GM21447 (cell line): Measurements from ENCODE around the gene NTSR1.

Source experiments
- ATAC-seq: cut with Tn5 transposase; IDR thresholded peaks from one replicate; pipeline ENCODE4 v1.9.1; 2021; ENCODE audit not compliant: unreplicated experiment

NTSR1 gene

DNA sequence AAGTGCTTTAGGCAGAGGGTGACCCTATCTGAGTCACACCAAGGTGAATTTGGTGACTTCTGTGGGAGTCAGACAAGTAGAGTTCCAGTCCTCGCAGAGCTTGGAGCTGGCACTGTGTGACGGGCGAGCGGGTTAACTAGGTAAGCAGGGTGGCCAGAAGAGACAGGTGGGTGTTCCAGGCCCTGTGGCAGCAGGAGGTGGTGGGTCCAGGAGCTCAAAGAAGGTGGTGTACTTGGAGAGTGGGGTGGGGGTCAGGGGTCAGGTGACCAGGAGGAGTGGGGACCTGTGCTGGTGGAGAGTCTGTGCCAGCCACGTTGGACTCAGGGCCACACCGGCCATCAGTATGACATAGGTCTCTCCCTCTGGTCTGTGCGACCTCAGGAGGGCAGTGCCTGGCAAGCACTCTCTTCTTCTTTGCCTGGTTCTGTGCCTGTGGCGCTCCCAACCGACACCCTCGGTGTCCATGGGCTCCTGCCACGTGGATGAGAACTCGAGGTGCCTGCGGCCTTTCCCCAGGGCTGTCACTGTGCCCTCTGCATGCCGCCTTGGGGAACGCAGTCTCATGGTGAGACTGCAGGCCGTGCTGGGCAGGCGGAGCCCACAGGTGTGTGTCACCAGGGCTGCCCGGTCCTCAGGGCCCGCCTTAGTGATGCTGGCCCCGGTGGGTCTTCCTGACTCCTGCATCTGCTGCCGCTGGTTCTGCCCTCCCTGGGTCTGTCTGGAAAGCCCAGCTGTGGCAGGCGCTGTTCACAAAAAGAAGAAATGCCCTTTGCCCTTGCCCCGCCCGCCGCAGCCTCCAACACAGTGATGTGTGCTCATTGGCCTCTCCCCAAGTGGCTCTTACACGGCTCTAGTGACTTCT, 89.3 kb downstream of the NTSR1 start:
- no peak for ATAC-seq

DNA sequence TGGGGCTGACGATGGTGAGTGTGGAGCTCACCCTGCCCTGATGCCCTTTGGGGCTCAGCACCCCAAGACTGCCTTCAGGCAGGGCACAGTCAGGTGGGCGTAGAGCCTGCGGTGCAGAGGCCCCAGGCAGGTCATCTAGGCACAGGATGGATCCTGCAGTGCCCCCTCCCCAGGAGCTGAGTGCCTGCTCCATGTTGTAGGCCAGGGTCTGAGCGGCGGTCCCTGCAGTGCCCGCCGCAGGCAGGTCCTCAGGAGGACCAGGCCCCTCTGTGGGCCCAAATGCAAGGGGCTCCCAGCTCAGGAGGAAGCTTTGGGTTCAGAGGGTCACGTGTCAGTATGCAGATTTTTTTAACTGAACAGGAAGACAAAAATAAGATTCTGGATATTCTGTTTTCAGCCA, 90.4 kb downstream of the NTSR1 start:
- no peak for ATAC-seq

DNA sequence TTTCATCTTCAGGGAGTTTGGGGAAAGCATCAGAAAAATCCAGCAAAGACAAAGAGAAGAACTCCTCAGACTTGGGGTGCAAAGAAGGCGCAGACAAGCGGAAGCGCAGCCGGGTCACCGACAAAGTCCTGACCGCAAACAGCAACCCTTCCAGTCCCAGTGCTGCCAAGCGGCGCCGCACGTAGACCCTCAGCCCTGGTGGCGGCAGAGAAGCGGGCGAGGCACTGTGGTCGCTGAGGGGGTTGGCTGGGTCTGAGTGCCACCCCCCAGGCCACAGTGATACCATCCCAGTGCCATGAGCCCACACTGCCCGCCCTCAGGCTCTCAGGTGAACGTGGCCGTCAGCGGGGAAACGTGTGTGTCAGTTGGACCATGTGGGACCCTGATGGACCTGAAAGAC, 90.8 kb downstream of the NTSR1 start:
- ATAC-seq = no peak

DNA sequence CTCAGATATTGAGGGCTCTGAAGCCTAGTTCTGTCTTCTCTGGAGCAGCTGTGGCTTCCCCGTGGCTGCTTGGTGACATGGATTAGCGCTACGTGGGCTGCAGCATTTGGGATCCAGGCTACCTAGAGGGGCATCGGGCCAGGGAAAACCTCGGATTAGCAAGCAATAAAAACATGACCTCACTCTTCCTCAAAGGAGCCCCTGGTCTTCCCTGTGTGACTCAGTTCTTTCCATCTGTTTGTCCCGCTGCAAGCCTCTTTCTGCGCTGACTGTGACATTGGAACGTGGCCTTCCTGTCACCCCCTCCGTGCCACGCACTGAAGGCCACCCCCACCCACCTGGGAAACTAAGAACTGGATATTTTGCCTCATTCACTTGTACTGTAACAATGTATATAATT, 91.2 kb downstream of the NTSR1 start:
- no peak for ATAC-seq

DNA sequence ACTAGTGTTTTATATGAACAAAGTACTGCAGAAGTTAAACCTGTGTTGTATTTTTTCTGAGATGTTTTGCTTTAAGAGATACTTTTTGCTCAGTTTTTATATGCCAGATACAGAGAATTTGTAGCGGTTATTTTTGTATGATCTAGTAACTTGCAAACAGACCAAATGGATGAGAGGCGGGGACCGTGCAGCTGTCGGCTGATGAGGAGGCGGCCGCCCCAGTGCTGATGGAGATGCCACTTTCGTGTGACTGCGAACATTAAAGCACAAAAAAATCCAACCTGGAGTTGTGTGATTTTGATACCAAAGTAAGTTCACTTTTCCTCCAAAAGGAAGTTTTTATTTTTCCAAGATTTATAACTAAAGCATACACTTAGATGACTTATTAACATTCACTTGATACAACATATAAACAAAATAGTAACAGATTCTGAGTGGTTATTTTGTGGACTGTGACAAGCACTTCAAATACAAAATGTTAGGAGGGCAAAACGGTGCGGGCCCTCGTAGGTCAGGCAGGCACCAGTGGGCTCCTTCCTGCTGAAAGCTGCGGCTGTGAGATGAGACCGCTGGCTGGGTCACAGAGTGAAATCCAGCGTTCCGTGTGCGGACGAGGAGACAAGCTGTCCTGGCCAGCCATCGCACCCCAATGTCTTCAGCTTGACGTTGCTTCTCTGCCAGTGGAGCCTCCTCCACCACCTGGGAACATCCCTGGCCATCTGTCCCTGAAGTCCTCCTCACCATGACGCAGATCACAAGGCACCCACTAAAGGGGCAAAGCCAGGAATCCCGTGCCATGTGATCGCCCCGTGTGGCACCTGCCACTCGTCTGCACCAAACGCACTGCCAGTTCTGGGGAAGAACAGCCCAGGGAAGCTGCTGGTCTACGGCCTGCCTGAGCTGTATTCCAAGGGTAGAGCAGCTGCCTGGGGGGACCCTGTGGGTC, 92.0 kb downstream of the NTSR1 start:
- no peak for ATAC-seq

DNA sequence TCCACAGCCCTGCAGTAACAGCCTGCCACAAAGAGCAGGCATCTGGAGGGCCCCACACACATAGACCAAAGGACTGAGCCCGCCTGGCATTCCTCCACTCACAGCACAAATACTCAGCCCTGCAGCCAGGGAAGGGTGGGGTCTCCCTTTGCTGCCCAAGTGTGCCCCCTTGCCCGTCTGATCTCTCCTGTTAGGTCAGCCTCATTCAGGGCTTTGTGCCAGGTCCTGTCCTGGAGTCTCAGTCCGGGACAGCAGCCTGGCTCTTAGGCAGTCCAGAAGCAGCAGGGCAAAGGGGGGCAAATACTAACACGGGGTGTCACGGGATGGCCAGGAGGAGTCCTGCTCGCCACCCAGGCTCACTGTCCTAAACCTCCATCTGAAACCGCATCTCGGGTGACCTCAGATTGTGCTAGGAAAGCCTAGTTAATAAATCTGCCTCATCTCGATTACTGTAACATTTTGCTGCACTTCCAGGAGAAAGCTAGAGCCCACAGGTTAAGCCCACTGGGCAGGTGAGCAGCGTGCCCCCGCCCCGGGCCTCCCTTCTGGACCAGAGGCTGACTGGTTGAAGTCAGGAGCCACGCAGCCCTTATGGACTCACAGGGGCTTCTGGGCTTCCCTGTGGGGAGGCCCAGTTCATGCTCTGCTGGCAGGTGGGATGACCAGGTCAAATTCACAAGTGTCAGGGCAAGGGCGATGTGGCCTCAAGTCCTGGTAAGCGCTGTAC, 92.8 kb downstream of the NTSR1 start:
- no peak for ATAC-seq

DNA sequence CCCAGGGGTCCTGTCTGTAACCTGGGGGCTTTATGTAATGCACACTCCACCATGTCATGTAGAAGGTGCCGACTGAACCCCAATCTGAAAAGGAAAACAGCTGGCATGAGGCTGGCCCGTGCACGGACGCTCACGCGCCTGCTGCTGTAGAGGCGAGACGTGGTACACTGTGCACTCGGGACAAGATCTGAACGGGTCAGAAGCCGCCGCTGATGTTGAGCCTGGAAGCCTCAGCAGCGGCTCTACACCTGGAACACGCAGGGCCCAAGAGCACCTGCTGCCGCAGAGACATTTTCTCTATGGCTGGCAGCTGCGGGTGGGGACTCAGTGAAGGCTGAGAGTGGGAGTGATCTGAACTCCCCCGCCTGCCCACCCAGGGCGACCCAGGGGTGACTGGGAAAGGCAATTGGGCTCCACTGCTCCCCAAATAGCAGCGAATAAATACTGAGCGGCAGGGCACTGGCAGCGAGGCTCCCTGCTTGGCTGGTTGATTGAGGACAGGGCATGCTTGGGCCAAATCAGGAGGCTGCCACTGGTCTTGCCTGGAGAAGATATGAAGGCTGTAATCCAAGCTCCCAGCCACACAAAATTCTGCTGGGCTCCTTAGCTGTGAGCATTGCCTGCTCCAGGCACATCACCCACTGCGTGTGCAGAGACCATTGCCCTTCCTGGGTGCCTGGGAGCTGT, 93.5 kb downstream of the NTSR1 start:
- no peak for ATAC-seq

DNA sequence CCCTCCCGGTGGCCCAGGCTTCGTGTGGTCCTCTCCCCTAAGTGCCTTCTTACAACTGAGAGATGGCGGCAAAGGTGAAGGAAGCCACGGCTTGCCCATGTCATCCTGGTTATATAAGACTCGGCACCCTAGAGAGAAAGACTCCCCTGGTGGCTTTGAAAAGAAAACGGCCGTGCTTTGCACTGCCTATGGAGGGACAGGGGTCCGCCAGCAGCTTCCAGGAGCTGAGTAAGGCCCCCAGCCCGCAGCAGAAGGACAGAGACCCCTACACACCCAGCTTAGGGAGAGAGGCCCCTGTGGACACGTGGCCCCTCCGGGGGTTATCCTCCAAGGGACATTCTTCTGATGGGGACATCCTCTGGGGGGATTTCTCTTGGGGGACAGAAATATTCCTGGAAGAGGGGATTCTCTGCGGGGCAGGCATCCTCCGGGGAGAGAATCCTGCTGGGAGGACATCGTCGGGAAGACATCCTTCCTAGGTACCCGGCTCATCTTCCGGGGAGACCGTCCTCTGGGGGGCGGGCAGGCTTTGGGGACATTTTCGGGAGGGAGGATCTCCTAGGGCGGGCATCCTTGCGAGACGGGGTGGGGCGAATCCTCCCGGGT, 95.5 kb downstream of the NTSR1 start:
- no peak for ATAC-seq

DNA sequence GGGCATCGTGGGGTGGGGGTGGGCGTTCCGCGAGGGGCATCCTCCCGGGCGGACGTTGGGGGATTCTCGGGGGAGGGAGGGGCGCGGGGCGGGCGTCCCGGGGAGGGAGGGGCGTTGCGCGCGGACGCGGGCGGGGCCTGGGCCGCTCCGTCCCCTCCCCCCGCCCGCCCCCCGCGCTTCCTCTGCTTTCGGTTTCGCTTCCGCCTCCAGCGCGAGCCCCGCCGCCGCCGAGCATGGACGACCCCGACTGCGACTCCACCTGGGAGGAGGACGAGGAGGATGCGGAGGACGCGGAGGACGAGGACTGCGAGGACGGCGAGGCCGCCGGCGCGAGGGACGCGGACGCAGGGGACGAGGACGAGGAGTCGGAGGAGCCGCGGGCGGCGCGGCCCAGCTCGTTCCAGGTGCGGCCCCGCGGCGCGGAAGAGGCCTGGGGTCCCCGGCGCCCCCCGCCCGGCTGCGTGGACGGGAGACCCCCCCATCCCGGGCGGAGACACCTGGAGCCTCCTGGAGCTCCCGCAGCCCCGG, 96.1 kb downstream of the NTSR1 start, which contains the start of gene OGFR:
TSS of gene OGFR (plus strand) at position 209 of the 528 bp plus-strand sequence. CDS start at position 234, 25 bp downstream.
- ATAC-seq = no peak

DNA sequence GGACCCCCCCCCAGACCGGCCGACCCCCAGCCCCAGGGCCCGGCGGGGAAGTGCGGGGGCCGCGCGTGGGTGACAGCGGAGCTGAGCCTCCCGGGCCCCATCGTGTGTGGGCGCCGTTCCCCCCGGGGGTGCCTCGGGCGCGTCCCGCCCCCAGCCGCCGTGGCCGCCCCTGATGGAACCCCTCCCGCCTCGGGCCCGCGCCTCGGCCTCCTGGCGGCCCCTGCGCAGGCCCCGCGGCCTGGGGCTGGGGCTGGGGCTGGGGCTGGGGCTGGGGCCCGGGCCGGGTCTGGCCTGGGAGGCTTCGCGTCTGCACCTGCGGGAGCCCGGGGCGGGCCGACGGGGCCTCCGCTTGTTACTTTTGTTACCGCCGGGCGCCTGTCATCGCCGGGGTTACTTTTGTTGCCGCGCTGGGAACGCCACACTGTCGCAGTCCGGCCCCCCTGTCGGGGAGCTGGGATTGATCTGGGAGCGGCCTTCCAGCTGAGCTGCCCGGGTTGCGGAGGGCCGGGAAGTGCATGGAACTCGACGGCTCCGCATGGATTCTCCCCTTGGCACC, 96.6 kb downstream of the NTSR1 start:
- ATAC-seq = no peak

DNA sequence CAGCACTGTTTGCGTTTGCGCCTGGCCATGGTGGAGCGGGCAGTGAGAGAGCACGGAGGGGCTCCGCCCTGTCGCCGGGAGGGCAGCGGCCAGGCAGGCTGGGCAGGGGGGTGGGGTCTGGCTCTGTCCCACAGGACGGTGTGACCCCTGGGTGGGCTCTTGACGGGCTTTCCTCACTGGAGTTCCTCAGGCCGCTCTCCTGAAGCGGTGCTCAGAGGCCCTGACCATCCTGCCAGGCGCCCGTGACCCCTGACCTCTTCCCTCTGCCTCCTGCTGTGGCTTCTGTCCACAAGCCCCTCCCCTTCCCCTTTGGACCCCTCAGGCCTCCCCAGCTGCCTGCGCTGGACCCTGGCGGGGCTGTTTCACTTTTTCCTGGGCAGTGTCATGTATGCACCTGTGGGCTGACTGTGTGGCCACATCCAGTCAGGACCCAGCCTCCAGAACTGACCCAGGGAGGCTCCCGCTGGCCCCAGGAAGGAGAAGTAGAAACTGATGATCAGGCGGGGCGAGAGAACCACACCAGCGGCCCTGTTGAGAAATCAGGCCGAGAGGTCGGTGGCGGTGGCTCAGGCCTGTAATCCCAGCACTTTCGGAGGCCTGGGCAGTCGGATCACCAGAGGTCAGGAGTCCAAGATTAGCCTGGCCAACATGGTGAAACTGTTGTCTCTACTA, 97.2 kb downstream of the NTSR1 start:
- no peak for ATAC-seq

DNA sequence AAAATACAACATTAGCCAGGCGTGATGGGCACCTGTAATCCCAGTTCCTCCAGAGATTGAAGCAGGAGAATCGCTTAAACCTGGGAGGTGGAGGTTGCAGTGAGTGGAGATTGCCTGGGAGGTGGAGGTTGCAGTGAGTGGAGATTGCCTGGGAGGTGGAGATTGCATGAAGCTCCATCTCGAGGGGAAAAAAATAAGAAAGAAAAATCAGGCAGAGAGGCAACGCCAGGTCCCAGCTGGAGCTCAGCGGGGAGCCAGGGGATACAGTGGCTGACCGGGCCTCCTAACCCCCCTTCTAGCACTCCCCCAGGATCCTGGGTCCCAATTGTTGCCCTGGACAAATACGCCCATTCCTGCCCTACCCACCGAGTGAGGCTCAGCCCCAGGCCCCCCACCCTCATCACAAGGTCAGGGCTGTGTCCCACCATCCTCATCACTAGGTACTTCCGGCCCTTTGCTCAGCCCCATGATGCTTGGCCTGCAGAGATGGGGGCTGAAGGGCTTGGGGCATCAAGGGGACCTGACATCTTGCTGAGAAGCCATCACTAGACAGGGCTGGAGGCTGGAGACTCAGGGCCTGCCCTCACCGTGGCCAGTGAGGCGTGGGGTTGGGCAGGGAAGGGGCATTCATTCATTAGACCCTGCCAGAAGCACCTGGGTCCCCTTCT, 97.9 kb downstream of the NTSR1 start:
- no peak for ATAC-seq

DNA sequence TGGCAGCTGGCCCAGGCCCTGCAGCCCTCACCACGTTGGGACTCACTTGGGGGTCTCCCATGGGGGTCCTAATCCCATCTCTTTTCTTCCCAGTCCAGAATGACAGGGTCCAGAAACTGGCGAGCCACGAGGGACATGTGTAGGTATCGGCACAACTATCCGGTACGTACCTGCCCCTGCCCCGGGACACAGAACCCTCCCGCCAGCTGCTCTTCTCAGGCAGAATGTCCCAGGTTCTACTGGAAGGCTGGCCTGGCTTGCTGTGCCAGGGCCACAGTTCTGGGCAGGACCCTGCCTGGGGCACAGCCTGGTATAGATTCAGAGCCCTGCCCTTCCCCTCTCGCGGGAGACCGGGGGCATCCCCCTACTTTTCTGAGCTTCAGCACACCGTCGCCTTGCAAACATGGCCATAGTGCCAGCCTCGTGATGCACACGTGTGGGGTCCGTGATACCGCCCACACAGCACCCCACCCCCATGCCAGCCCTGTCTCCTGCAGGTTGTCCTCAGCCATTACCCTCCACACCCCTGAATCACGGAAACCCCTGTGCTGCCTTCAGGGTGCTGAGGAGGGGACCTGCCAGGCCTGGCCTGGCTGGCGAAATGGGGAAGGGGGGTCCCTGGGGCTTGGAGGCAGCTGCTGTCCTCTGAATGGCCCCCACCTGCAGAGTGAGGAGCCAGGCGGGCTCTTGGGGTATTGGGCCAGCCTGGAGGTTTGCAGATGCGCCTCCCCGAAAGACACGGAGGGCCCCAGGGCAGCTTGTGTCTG, 99.0 kb downstream of the NTSR1 start:
- no peak for ATAC-seq

DNA sequence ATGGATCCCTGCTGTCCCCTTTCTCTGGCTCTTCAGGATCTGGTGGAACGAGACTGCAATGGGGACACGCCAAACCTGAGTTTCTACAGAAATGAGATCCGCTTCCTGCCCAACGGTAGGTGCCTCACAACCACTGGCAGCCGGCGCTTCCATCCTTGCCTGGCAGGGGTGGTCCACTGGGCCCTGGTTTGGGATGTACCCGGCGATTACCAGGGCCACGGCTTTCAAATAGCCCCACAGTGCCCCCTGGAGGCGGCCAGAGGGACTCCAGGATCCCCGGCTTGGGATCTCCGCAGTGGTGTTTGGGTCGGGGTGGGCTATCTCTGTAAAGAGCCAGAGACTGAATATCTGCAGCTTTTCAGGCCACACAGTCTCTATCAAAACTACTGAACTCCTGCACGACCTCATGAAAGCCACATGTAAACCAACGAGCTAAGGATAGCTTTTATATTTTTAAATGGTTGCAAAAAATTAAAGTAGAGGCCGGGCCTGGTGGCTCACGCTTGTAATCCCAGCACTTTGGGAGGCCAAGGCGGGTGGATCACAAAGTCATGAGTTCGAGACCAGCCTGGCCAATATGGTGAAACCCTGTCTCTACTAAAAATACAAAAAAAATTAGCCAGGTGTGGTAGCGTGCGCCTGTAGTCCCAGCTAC, 99.7 kb downstream of the NTSR1 start:
- no peak for ATAC-seq

DNA sequence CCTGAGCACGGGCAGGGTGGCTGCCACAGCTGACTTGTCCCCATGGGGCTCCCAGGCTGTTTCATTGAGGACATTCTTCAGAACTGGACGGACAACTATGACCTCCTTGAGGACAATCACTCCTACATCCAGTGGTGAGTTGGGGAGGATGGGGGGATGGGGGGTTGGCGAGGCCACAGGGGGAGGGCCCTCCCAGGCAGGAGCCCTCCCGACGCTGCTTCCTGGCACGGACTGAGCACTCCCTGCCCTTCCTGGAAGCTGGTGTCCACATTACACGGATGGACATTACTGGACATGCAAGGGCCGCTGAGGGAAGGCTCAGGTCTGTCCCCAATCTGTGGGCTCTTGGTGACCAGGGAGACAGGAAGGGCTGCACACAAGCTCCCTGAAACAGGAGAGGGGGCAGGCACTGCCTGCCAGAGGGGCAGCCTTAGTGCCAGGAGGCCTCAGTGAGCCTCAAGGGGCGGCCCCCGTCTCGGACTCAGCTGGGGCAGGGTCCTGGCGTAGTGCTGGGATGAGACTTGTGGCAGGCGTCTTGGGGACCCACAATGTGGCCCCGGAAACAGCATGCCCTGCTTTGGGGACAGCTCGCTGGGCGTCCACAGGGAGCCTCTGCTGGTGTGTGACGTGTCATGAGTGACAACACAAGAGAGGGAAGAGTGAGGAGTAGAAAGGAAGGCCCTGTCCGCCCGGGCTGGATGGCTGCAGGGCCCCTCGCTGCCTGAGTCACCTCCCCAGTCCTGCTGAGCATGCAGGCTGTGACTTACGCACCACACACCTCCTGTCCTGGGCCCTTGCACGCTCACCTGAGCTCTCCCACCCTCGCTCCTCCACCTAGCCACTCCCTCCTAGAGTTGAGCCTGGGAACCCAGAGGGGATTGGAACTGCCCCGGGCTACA, 101.1 kb downstream of the NTSR1 start:
- ATAC-seq = no peak

DNA sequence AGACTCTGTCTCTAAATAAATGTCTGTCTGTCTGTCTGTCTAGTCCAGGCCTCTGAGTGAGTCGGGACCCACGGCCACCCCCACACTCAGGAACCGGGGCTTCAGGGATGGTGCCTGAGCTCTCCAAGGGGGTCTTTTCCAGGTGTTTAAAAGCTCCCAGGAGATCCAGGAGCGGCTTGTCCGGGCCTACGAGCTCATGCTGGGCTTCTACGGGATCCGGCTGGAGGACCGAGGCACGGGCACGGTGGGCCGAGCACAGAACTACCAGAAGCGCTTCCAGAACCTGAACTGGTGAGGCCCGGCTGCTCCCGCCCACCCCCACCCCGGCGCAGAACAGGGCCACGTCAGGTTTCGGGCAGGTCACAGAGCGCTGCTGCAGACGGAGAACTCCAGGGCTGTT, 102.7 kb downstream of the NTSR1 start:
- no peak for ATAC-seq
